Activated gamma-delta T cell (primary cell): Measurements from ENCODE around the gene LRBA.
"Not testable (repeated sequence)": the region's sequence is repeated elsewhere in the genome, so short reads cannot be mapped to it uniquely, and the experiment has no call there.

Experiments
- DNase-seq: peaks from one replicate; lab custom pipeline; 2025; lab: John Stamatoyannopoulos, UW

The LRBA gene

GRCh38 chr4:150942539-150942938 is 72.5 kb downstream of the LRBA start:
- no peak for DNase-seq

GRCh38 chr4:150940123-150940522 is 75.0 kb downstream of the LRBA start:
- DNase-seq = no peak

GRCh38 chr4:150939530-150939929 is 75.6 kb downstream of the LRBA start:
- DNase-seq = no peak

- no peak for DNase-seq
These were observed 76.1 kb downstream of the LRBA start for GRCh38 chr4:150938873-150939499.

- DNase-seq = no peak
These were observed 76.7 kb downstream of the LRBA start for GRCh38 chr4:150938417-150938816.

- no peak for DNase-seq
These were observed 81.1 kb downstream of the LRBA start for GRCh38 chr4:150934022-150934421.

- DNase-seq = no peak
These were observed 83.3 kb downstream of the LRBA start for GRCh38 chr4:150931796-150932195.

GRCh38 chr4:150931005-150931404 is 84.1 kb downstream of the LRBA start:
- DNase-seq = no peak

GRCh38 chr4:150923945-150924344 is 91.1 kb downstream of the LRBA start:
- no peak for DNase-seq

GRCh38 chr4:150921486-150921885 is 93.6 kb downstream of the LRBA start:
- not testable (repeated sequence) for DNase-seq

- DNase-seq = not testable (repeated sequence)
These were observed 96.5 kb downstream of the LRBA start for GRCh38 chr4:150918562-150918961.

GRCh38 chr4:150911326-150911725 is 103.8 kb downstream of the LRBA start:
- DNase-seq = no peak

- no peak for DNase-seq
These were observed 106.0 kb downstream of the LRBA start for GRCh38 chr4:150909116-150909515.

- DNase-seq = no peak
These were observed 108.0 kb downstream of the LRBA start for GRCh38 chr4:150906987-150907633.

GRCh38 chr4:150904671-150905070 is 110.4 kb downstream of the LRBA start:
- DNase-seq = no peak

GRCh38 chr4:150903603-150904002 is 111.5 kb downstream of the LRBA start:
- no peak for DNase-seq

- no peak for DNase-seq
These were observed 118.6 kb downstream of the LRBA start for GRCh38 chr4:150896497-150896896.

GRCh38 chr4:150890246-150890645 is 124.8 kb downstream of the LRBA start:
- DNase-seq = no peak

GRCh38 chr4:150889306-150889705 is 125.8 kb downstream of the LRBA start:
- no peak for DNase-seq

- no peak for DNase-seq
These were observed 126.5 kb downstream of the LRBA start for GRCh38 chr4:150888625-150889024.

GRCh38 chr4:150888217-150888616 is 126.9 kb downstream of the LRBA start:
- no peak for DNase-seq

GRCh38 chr4:150886597-150886996 is 128.5 kb downstream of the LRBA start:
- no peak for DNase-seq

- DNase-seq = no peak
These were observed 130.5 kb downstream of the LRBA start for GRCh38 chr4:150884625-150885024.

GRCh38 chr4:150875367-150875766 is 139.7 kb downstream of the LRBA start:
- DNase-seq = no peak
